Lung (tissue), 12 donors: Measurements from ENCODE around the gene SCN4A. TPM values are rescaled to one million over a fixed set of nuclear protein-coding genes. Genes with fewer than 3 reads are reported as not detected.

Source experiments
- ATAC-seq: fragments of 200-7000 bp; cut with Tn5 transposase; one replicate; pipeline ENCODE4 v1.9.1; 2020; ENCODE audit warnings: moderate number of reproducible peaks; ENCODE audit not compliant: insufficient read depth, low FRiP score
- DNase-seq, 3 donors: peaks; one replicate each; pipeline ENCODE4 v3.0.0-alpha.2; 2013 to 2017
- H3K27ac ChIP-seq, 2 donors: one replicate each; pipeline ENCODE4 v1.5.1; 2013; ENCODE audit warnings: mild to moderate bottlenecking in 2 of 2, moderate library complexity in 2 of 2, control low read depth in 1 of 2, inconsistent platforms in 1 of 2, low read depth in 1 of 2, low read length in 1 of 2
- H3K27me3 ChIP-seq, 3 donors: one replicate each; pipeline ENCODE4 v1.5.1; 2013; ENCODE audit warnings: low read length in 2 of 3; ENCODE audit not compliant: control insufficient read depth in 3 of 3, insufficient read depth in 3 of 3
- H3K36me3 ChIP-seq, 4 donors: one replicate each; pipeline ENCODE4 v1.5.1; 2013; ENCODE audit warnings: low read length in 4 of 4, mild to moderate bottlenecking in 1 of 4, moderate library complexity in 1 of 4; ENCODE audit not compliant: control insufficient read depth in 4 of 4, insufficient read depth in 4 of 4
- H3K4me1 ChIP-seq, 5 donors: one replicate each; pipeline ENCODE4 v1.5.1; 2013; ENCODE audit warnings: low read length in 5 of 5, mild to moderate bottlenecking in 2 of 5, moderate library complexity in 1 of 5; ENCODE audit not compliant: control insufficient read depth in 5 of 5, insufficient read depth in 5 of 5
- H3K4me3 ChIP-seq: one replicate; pipeline ENCODE4 v1.5.1; 2013; ENCODE audit warnings: mild to moderate bottlenecking, control low read depth, moderate library complexity
- H3K9ac ChIP-seq, 2 donors: one replicate each; pipeline ENCODE4 v1.5.1; 2013; ENCODE audit warnings: low read length in 2 of 2, control low read depth in 1 of 2; ENCODE audit not compliant: insufficient read depth in 1 of 2
- H3K9me3 ChIP-seq, 4 donors: one replicate each; pipeline ENCODE4 v1.5.1; 2013; ENCODE audit warnings: low read length in 3 of 4, mild to moderate bottlenecking in 1 of 4, moderate library complexity in 1 of 4; ENCODE audit not compliant: control insufficient read depth in 4 of 4, insufficient read depth in 3 of 4
- CTCF ChIP-seq: IDR thresholded peaks from 2 replicates; pipeline ENCODE4 v1.5.1; 2012; ENCODE audit warnings: mild to moderate bottlenecking; ENCODE audit errors: control extremely low read depth, extremely low read depth
- WGBS, 2 donors: extraction: QIAGEN DNeasy Blood & Tissue Kit; methylation state at CpG; one replicate each; pipeline ENCODE4 v1.1.7; 2013; 5-methylcytosine and 5-hydroxymethylcytosine counted together
- polyA plus RNA-seq, 2 donors: library from polyadenylated mRNA; stranded (reverse); fragments of 200-250 nt; gene quantifications; one replicate each; pipeline ENCODE4 v1.2.1, GENCODE V29; 2013
- total RNA-seq, 2 donors: library from RNA; depleted of rRNA in 1 of 2; stranded (reverse); fragments of >200 nt in 1 of 2; gene quantifications; one replicate each; pipeline ENCODE4 v1.2.1, GENCODE V29; 2014 to 2021
- donor health status: control.
- donor health status: control.
- donor health status: Bipolar disorder and iron deficiency.
- donor health status: healthy.
- donor health status: DM: yes; HTN: yes; CAD: no.

The SCN4A gene
- total and polyA plus RNA-seq, 4 donors, result 0.11 to 0.49 (median 0.22) TPM

- Histone ChIP-seq H3K9me3 (no peaks in the 10 kb centered on the region), H3K4me3 (no peak overlapping the region), H3K27me3 (no peaks in the 10 kb centered on the region), H3K9ac (no peak overlapping the region), H3K27ac (no peak overlapping the region), H3K4me1 (peaks cover 0 to 4% (median 0%) of the 10 kb centered on the region in 5 donors), H3K36me3 (no peaks in the 10 kb centered on the region)
- DNase-seq (no peak), ATAC-seq (no peak)
- no peak for TF ChIP-seq CTCF
- WGBS, 2 donors, result 95 to 97% methylated on average over 21 of the region's 21 CpGs
These were observed 30.3 kb downstream of the SCN4A start for GRCh38 chr17:63942309-63942985.

- DNase-seq, result no peak
- Histone ChIP-seq H3K4me1 (peaks cover 0 to 4% (median 0%) of the 10 kb centered on the region in 5 donors), H3K27ac (no peak overlapping the region), H3K36me3 (no peaks in the 10 kb centered on the region), H3K9me3 (no peaks in the 10 kb centered on the region), H3K27me3 (no peaks in the 10 kb centered on the region), H3K4me3 (no peak overlapping the region), H3K9ac (no peak overlapping the region)
- no peak for TF ChIP-seq CTCF
- 94 to 98% methylated on average over 23 of the region's 23 CpGs for WGBS, 2 donors
- ATAC-seq, result no peak
These were observed 31.0 kb downstream of the SCN4A start for GRCh38 chr17:63941751-63942150.

- H3K4me1 ChIP-seq, result peaks cover 0 to 4% (median 0%) of the 10 kb centered on the region in 5 donors
- no peak for DNase-seq
- TF ChIP-seq CTCF, result no peak
- WGBS, 2 donors, result 93 to 94% methylated on average over 12 of the region's 12 CpGs
- ATAC-seq, result no peak
- no peak overlapping the region for H3K4me3 ChIP-seq
- H3K36me3 ChIP-seq, result no peaks in the 10 kb centered on the region
- no peaks in the 10 kb centered on the region for H3K9me3 ChIP-seq
- no peak overlapping the region for H3K9ac ChIP-seq
- H3K27me3 ChIP-seq, result no peaks in the 10 kb centered on the region
- no peak overlapping the region for H3K27ac ChIP-seq
These were observed 31.6 kb downstream of the SCN4A start for GRCh38 chr17:63941162-63941561.

GRCh38 chr17:63940584-63940983, 32.1 kb downstream of the SCN4A start:
- 96 to 97% methylated on average over 14 of the region's 14 CpGs for WGBS, 2 donors
- ATAC-seq (no peak), DNase-seq (no peak)
- Histone ChIP-seq H3K4me3 (no peak overlapping the region), H3K36me3 (no peaks in the 10 kb centered on the region), H3K9me3 (no peaks in the 10 kb centered on the region), H3K27ac (no peak overlapping the region), H3K4me1 (no peaks in the 10 kb centered on the region), H3K9ac (no peak overlapping the region), H3K27me3 (no peaks in the 10 kb centered on the region)
- no peak for TF ChIP-seq CTCF
